Astrocyte (in vitro differentiated cells and primary cell): ENCODE measurements around the gene ITGB3. TPM values are rescaled to one million over a fixed set of nuclear protein-coding genes. Genes with fewer than 3 reads are reported as not detected.
"Not testable (repeated sequence)": the region's sequence is repeated elsewhere in the genome, so short reads cannot be mapped to it uniquely, and the experiment has no call there.

Experiments
- DNase-seq: peaks from one replicate; pipeline ENCODE4 v3.0.0-alpha.2; 2010; ENCODE audit warnings: low read depth
- FAIRE-seq: peaks from 2 replicates; lab custom pipeline; 2011; peaks lifted over from hg19 to GRCh38; lab: Jason Lieb, UNC
- H2AFZ ChIP-seq: 2 replicates; pipeline ENCODE4 v1.6.0; 2012; ENCODE audit warnings: low read depth, low read length, inconsistent platforms
- H3K27ac ChIP-seq: 2 replicates; pipeline ENCODE4 v1.5.1; 2011; ENCODE audit warnings: low read depth, low read length, inconsistent platforms
- H3K27me3 ChIP-seq: 2 replicates; pipeline ENCODE4 v1.6.0; 2011; ENCODE audit warnings: low read length, inconsistent platforms; ENCODE audit not compliant: insufficient read depth
- H3K36me3 ChIP-seq: 2 replicates; pipeline ENCODE4 v1.5.1; 2011; ENCODE audit warnings: low read length, inconsistent platforms; ENCODE audit not compliant: insufficient read depth
- H3K4me1 ChIP-seq: 2 replicates; pipeline ENCODE4 v1.5.1; 2011; ENCODE audit warnings: low read length, inconsistent platforms; ENCODE audit not compliant: insufficient read depth
- H3K4me2 ChIP-seq: 2 replicates; pipeline ENCODE4 v1.6.0; 2012; ENCODE audit warnings: low read length, inconsistent platforms
- H3K4me3 ChIP-seq: 2 replicates; pipeline ENCODE4 v1.5.1; 2011; ENCODE audit warnings: low read depth, mild to moderate bottlenecking, low read length, inconsistent platforms; ENCODE audit not compliant: insufficient read depth
- H3K79me2 ChIP-seq: 2 replicates; pipeline ENCODE4 v1.6.0; 2012; ENCODE audit warnings: mild to moderate bottlenecking, low read length, inconsistent platforms; ENCODE audit not compliant: insufficient read depth
- H3K9ac ChIP-seq: 2 replicates; pipeline ENCODE4 v1.6.0; 2012; ENCODE audit warnings: mild to moderate bottlenecking, low read length, inconsistent platforms
- H3K9me3 ChIP-seq: 2 replicates; pipeline ENCODE4 v1.5.1; 2012; ENCODE audit warnings: low read depth, mild to moderate bottlenecking, low read length, inconsistent platforms; ENCODE audit not compliant: insufficient read depth
- H4K20me1 ChIP-seq: 2 replicates; pipeline ENCODE4 v1.6.0; 2012; ENCODE audit warnings: low read length, inconsistent platforms; ENCODE audit not compliant: insufficient read depth
- H3K27ac Mint-ChIP-seq: one replicate; pipeline ENCODE4 v1.8.0; 2021; ENCODE audit warnings: mild to moderate bottlenecking, mixed read lengths; ENCODE audit not compliant: unreplicated experiment
- H3K27me3 Mint-ChIP-seq: one replicate; pipeline ENCODE4 v1.8.0; 2021; ENCODE audit warnings: low read depth, mixed read lengths; ENCODE audit not compliant: unreplicated experiment
- H3K36me3 Mint-ChIP-seq: one replicate; pipeline ENCODE4 v1.8.0; 2021; ENCODE audit warnings: low read depth, mixed read lengths; ENCODE audit not compliant: unreplicated experiment
- H3K4me1 Mint-ChIP-seq: one replicate; pipeline ENCODE4 v1.8.0; 2021; ENCODE audit warnings: low read depth, mixed read lengths; ENCODE audit not compliant: unreplicated experiment
- H3K4me3 Mint-ChIP-seq: one replicate; pipeline ENCODE4 v1.8.0; 2021; ENCODE audit warnings: mild to moderate bottlenecking, moderate library complexity, mixed read lengths; ENCODE audit not compliant: unreplicated experiment
- H3K9me3 Mint-ChIP-seq: one replicate; pipeline ENCODE4 v1.8.0; 2021; ENCODE audit warnings: mild to moderate bottlenecking, mixed read lengths; ENCODE audit not compliant: unreplicated experiment
- CTCF ChIP-seq: IDR thresholded peaks from 2 replicates; pipeline ENCODE4 v1.5.1; 2011; ENCODE audit warnings: low read depth, mild to moderate bottlenecking, inconsistent platforms, low read length, moderate library complexity; ENCODE audit not compliant: insufficient read depth
- EZH2 ChIP-seq: IDR thresholded peaks from 2 replicates; pipeline ENCODE4 v1.6.1; 2012; ENCODE audit warnings: mild to moderate bottlenecking, low read length, inconsistent platforms; ENCODE audit not compliant: insufficient read depth
- total RNA-seq: library from RNA; stranded (reverse); gene quantifications from 2 replicates; pipeline ENCODE4 v1.2.1, GENCODE V29; 2021

The ITGB3 gene
- total RNA-seq, 1 donor from 2014 or later = 44.0 TPM

- not testable (repeated sequence) for H3K36me3 ChIP-seq, DNase-seq, H3K9me3 Mint-ChIP-seq, H3K4me2 ChIP-seq, H3K4me1 ChIP-seq, H3K79me2 ChIP-seq, H3K27me3 ChIP-seq, H2AFZ ChIP-seq, FAIRE-seq, H3K4me3 ChIP-seq, H3K4me1 Mint-ChIP-seq, H3K27ac Mint-ChIP-seq, H3K4me3 Mint-ChIP-seq, H4K20me1 ChIP-seq, H3K9me3 ChIP-seq, H3K9ac ChIP-seq, H3K27ac ChIP-seq
- H3K36me3 Mint-ChIP-seq = peaks cover 13% of the 10 kb centered on the region
- H3K27me3 Mint-ChIP-seq = peaks cover 22% of the 10 kb centered on the region
These were observed 36.3 kb upstream of the ITGB3 start for GRCh38 chr17:47217279-47217678.

- Mint-ChIP-seq H3K27me3 (peaks cover 22% of the 10 kb centered on the region), H3K4me1 (peaks cover 7% of the 10 kb centered on the region), H3K9me3 (peaks cover 12% of the 10 kb centered on the region), H3K36me3 (peaks cover 13% of the 10 kb centered on the region), H3K27ac (no peak overlapping the region), H3K4me3 (no peak overlapping the region)
- FAIRE-seq = no peak
- no peak overlapping the region for H3K4me2 ChIP-seq
- no peaks in the 10 kb centered on the region for H3K27me3 ChIP-seq
- H3K79me2 ChIP-seq = no peaks in the 10 kb centered on the region
- H3K9me3 ChIP-seq = no peaks in the 10 kb centered on the region
- no peak for DNase-seq
- H2AFZ ChIP-seq = no peak overlapping the region
- no peaks in the 10 kb centered on the region for H3K36me3 ChIP-seq
- H3K4me1 ChIP-seq = peaks cover 5% of the 10 kb centered on the region
- no peak overlapping the region for H3K27ac ChIP-seq
- no peak overlapping the region for H3K4me3 ChIP-seq
- H4K20me1 ChIP-seq = no peaks in the 10 kb centered on the region
- TF ChIP-seq CTCF = no peak
- TF ChIP-seq EZH2 = no peak
- H3K9ac ChIP-seq = no peak overlapping the region
These were observed 34.7 kb upstream of the ITGB3 start for GRCh38 chr17:47218896-47219430.

GRCh38 chr17:47219621-47220475 is 33.8 kb upstream of the ITGB3 start:
- H3K4me3 Mint-ChIP-seq = peak overlapping the region; percentile 11
- H3K4me3 ChIP-seq = no peak overlapping the region
- peaks cover 9% of the 10 kb centered on the region for H3K4me1 ChIP-seq
- H3K9me3 ChIP-seq = no peaks in the 10 kb centered on the region
- H2AFZ ChIP-seq = no peak overlapping the region
- H4K20me1 ChIP-seq = no peaks in the 10 kb centered on the region
- FAIRE-seq (no peak), DNase-seq (no peak)
- H3K4me2 ChIP-seq = peak overlapping the region; percentile 7
- no peak overlapping the region for H3K27ac Mint-ChIP-seq
- H3K27ac ChIP-seq = no peak overlapping the region
- H3K27me3 Mint-ChIP-seq = peaks cover 22% of the 10 kb centered on the region
- H3K9me3 Mint-ChIP-seq = peaks cover 18% of the 10 kb centered on the region
- no peaks in the 10 kb centered on the region for H3K36me3 ChIP-seq
- H3K79me2 ChIP-seq = no peaks in the 10 kb centered on the region
- H3K36me3 Mint-ChIP-seq = peaks cover 18% of the 10 kb centered on the region
- H3K4me1 Mint-ChIP-seq = peaks cover 14% of the 10 kb centered on the region
- TF ChIP-seq CTCF = no peak
- TF ChIP-seq EZH2 = no peak
- no peaks in the 10 kb centered on the region for H3K27me3 ChIP-seq
- no peak overlapping the region for H3K9ac ChIP-seq
